AG09319 (cell line): ENCODE data around the gene GALP.
"Not testable (repeated sequence)": the region's sequence is repeated elsewhere in the genome, so short reads cannot be mapped to it uniquely, and the experiment has no call there.

Source experiments
- DNase-seq: peaks from one replicate; pipeline ENCODE4 v3.0.0-alpha.2; 2010; ENCODE audit warnings: low read depth; ENCODE audit errors: extremely low read depth
- TF ChIP-seq, protein P1 (sequence below): IDR thresholded peaks from 2 replicates; pipeline ENCODE4 v1.5.1; 2011; ENCODE audit warnings: low read depth, mild to moderate bottlenecking, inconsistent platforms, low read length, moderate library complexity

The GALP gene

DNA sequence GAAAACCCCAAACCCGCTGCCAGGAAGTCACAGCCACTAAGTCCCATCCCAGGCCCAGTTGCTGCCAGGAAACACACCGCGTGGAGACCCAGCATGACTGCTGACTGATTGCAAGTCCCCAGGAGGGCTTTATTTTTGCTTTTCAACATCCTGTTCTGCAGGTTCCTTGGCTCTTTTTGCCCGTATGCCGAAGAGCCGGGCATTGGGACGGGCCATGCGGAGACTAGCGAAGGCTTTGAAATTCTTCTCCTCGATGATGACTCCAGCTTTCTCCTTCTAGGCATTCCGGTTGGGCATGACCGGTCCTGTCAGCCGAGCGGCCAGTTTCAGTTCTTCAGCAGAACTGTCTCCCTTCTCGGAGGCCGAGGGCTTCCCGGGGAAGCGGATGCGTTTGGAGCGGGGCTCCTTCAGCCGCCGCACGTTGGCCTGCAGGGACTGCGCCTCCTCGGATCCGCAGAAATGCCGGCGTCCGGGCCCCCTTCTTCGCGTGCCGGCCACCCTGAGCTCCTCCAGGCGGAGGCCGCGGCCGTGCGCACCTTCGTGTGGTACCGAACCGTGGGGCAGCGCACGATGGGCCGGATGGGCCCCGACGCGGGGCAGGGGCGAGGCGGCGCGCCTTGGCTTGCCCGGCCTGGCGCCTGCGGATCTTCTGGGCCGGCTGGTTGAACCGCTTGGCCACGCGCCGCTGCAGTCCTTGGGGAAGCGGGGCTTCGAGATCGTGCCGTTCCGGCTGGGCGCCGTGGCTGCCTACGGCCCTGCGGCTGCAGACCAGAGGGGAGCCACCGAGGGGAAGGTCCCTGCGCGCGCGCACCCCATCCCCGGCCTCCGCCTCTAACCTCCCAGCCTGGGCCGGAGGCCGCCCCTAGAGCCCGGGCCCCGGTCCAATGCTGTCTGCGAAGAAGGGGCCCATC is 41.5 kb downstream of the GALP start:
- DNase-seq = no peak
- TF ChIP-seq, protein P1, sequence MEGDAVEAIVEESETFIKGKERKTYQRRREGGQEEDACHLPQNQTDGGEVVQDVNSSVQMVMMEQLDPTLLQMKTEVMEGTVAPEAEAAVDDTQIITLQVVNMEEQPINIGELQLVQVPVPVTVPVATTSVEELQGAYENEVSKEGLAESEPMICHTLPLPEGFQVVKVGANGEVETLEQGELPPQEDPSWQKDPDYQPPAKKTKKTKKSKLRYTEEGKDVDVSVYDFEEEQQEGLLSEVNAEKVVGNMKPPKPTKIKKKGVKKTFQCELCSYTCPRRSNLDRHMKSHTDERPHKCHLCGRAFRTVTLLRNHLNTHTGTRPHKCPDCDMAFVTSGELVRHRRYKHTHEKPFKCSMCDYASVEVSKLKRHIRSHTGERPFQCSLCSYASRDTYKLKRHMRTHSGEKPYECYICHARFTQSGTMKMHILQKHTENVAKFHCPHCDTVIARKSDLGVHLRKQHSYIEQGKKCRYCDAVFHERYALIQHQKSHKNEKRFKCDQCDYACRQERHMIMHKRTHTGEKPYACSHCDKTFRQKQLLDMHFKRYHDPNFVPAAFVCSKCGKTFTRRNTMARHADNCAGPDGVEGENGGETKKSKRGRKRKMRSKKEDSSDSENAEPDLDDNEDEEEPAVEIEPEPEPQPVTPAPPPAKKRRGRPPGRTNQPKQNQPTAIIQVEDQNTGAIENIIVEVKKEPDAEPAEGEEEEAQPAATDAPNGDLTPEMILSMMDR = no peak

DNA sequence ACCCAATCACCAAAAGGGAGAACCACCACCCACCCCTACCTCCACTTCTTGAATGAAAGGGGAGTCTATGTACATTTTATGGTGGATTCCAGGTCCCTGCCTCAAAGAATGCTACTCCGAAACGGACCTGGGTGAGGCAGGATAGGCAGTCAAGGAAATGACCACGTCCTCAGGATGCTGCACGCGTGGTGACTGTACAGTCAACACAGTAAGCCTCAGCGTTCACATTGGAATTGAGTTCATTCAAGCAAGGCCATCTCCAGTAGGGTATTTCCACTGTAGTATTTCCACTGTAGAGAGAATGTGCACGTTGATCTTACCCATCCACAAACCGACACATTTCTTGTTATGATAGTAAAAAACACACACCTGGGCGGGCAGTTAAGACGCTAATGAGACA is 43.2 kb downstream of the GALP start:
- no peak for DNase-seq
- TF ChIP-seq, protein P1 = no peak

DNA sequence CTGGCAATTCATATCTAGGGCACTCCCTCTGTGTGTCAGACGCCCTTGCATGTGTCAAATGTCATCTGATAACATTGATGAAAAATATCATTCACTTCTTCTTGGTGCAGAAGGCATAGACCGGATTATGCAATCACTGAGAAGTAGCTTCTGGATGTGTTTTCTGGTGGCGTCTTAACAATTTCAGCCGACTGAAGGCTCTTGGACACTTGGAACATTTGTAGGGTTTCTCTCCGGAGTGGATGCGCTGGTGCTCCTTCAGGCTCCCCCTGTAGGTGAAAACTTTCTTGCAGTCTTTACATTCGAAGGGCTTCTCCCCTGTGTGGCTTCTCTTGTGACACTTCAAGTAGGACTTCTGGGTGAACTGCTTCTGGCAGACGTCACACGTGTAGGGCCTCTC is 45.6 kb downstream of the GALP start:
- not testable (repeated sequence) for DNase-seq

DNA sequence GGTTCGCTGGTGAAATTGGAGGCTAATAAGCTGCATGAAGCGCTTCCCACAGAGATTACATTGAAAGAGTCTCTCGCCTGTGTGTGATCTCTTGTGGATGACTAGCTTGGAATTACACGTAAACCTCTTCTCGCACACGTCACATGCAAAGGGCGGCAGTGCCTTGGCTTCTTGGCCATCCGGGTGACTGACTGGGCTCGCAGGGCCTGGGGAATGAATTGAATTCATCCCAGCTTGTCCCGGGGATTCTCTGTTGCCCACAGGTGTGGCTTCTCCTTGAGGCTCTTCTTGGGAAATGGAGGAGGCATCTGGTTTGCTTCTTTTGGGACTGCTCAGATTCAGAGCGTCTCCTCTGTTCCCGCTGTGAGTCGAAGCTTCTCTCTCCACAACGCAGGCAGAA is 46.0 kb downstream of the GALP start:
- no peak for DNase-seq

DNA sequence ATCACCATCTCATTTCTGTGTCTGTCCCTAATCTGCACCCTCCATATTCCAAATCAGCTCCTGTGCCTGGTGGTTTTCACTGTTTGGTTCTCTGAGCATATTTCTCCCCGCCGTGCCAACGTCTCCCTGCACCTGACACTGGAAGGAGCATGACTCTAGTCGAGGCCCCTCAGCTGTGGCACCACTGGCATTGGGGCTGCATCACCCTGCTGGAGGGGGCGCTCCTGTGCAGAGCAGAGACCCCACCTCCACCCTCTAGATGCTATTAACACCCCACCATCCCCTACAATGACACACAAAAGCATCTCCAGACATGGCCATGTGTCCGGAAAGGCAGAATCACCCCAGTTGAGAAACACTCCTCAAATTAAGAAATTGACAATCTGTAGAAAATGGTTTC is 47.1 kb downstream of the GALP start:
- TF ChIP-seq, protein P1 = no peak
- DNase-seq = no peak

More for the DNA sequence above, 46.0 kb downstream of the GALP start:
- TF ChIP-seq, protein P1 = no peak

DNA sequence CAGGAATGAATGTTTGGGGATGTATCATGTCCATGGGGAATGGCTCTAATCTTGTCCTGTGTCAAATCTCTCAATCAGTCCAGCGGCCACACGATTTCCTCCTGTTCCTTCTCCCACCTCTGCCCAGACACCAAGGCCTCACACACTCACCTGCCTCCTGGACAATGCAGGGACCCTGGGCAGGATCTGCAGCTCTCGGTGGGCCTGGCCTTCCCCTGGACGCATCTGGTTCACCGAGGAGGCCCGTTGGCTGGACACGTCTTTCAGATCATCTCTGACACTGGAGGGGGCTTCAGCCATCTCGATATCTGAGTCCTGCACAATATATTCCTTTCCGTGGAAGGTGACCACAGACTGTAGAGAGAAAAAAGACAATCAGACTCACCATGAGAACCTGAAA is 47.7 kb downstream of the GALP start:
- TF ChIP-seq, protein P1 = no peak
- DNase-seq = no peak
